GM12875 (cell line): ENCODE data around the gene UBTF.

Experiments used
- H3K4me3 ChIP-seq: one replicate; pipeline ENCODE4 v1.5.1; 2011; ENCODE audit warnings: low read depth, low read length, control low read depth
- TF ChIP-seq, protein P1 (sequence below): IDR thresholded peaks from 2 replicates; pipeline ENCODE4 v1.5.1; 2011; ENCODE audit warnings: low read depth, mild to moderate bottlenecking, control low read depth, inconsistent platforms, low read length, moderate library complexity, borderline replicate concordance; ENCODE audit not compliant: insufficient read depth

The UBTF gene

GRCh38 chr17:44262654-44263225 lies 43.3 kb upstream of the UBTF start:
- TF ChIP-seq, protein P1, sequence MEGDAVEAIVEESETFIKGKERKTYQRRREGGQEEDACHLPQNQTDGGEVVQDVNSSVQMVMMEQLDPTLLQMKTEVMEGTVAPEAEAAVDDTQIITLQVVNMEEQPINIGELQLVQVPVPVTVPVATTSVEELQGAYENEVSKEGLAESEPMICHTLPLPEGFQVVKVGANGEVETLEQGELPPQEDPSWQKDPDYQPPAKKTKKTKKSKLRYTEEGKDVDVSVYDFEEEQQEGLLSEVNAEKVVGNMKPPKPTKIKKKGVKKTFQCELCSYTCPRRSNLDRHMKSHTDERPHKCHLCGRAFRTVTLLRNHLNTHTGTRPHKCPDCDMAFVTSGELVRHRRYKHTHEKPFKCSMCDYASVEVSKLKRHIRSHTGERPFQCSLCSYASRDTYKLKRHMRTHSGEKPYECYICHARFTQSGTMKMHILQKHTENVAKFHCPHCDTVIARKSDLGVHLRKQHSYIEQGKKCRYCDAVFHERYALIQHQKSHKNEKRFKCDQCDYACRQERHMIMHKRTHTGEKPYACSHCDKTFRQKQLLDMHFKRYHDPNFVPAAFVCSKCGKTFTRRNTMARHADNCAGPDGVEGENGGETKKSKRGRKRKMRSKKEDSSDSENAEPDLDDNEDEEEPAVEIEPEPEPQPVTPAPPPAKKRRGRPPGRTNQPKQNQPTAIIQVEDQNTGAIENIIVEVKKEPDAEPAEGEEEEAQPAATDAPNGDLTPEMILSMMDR = no peak
- no peak overlapping the region for H3K4me3 ChIP-seq

- TF ChIP-seq, protein P1 = no peak
- H3K4me3 ChIP-seq = no peak overlapping the region
Measured at GRCh38 chr17:44260296-44260695, 40.8 kb upstream of the UBTF start.

DNA sequence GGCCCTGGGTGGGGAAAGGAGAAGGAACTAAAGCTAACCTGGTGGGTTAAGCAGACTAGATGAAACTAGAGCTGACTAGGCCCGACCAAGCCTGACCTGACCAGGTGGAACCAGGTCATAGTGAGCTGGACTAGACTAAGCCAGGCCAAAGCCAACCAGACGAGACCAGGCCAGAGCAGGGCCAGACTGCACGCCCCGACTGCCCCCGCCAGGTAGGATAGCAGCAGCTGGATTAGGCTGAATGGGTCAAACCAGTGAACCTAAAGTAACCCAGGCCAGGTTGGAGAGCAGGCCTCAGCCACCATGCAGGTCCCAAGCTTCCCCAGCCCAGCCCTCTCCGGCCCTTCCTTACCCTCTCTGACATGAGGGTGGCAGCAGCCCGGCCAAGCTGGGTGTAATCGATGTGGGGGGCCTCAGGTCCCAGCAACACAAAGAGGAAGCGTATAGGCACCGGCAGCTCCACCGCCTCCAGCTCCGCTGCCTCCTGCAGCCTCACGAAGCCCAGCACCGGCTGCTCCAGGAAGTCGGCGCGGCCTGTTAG lies 39.4 kb upstream of the UBTF start:
- TF ChIP-seq, protein P1 = no peak
- H3K4me3 ChIP-seq = no peak overlapping the region

- TF ChIP-seq, protein P1 = no peak
- no peak overlapping the region for H3K4me3 ChIP-seq
Measured at GRCh38 chr17:44257815-44258760, 38.6 kb upstream of the UBTF start.

DNA sequence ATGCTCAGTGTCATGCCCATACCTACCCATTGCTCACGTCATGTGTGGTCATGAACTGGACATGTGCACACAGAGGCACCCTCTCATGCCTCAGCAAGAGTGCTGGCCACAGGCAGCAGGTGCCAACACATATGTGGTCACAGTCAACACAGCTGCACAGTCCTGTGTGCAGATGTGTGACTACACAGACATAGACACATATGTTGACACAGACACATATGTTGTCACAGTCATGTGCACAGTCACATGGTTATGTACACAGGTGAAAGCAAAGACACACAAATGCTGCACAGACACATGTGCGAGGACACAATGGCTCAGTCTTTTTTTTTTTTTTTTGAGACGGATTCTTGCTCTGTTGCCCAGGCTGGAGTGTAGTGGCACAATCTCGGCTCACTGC lies 37.2 kb upstream of the UBTF start:
- TF ChIP-seq, protein P1 = no peak
- H3K4me3 ChIP-seq = no peak overlapping the region

GRCh38 chr17:44255915-44256314 lies 36.4 kb upstream of the UBTF start:
- TF ChIP-seq, protein P1 = no peak
- H3K4me3 ChIP-seq = no peak overlapping the region
